Ishikawa (cell line): Measurements from ENCODE around the gene RACGAP1.

Experiments
- CEBPB ChIP-seq: IDR thresholded peaks from 2 replicates; pipeline ENCODE4 v1.6.1; 2012
- CREB1 ChIP-seq: IDR thresholded peaks from 2 replicates; pipeline ENCODE4 v1.6.1; 2012; ENCODE audit warnings: low read depth
- EGR1 ChIP-seq: IDR thresholded peaks from 2 replicates; pipeline ENCODE4 v1.6.1; 2012
- EP300 ChIP-seq: IDR thresholded peaks from 2 replicates; pipeline ENCODE4 v1.6.1; 2012; ENCODE audit warnings: borderline replicate concordance
- FOXM1 ChIP-seq: IDR thresholded peaks from 2 replicates; pipeline ENCODE4 v1.6.1; 2012; ENCODE audit warnings: low read depth, borderline replicate concordance
- NFIC ChIP-seq: IDR thresholded peaks from 2 replicates; pipeline ENCODE4 v1.6.1; 2012
- RAD21 ChIP-seq: IDR thresholded peaks from 2 replicates; pipeline ENCODE4 v1.6.1; 2012; ENCODE audit warnings: low read depth
- TAF1 ChIP-seq: IDR thresholded peaks from 2 replicates; pipeline ENCODE4 v1.6.1; 2012; ENCODE audit warnings: low read depth, mild to moderate bottlenecking
- TCF12 ChIP-seq: IDR thresholded peaks from 2 replicates; pipeline ENCODE4 v1.6.1; 2012; ENCODE audit warnings: low read depth
- TEAD4 ChIP-seq: IDR thresholded peaks from 2 replicates; pipeline ENCODE4 v1.6.1; 2012
- YY1 ChIP-seq: IDR thresholded peaks from 2 replicates; pipeline ENCODE4 v1.6.1; 2012; ENCODE audit warnings: low read depth
- ZBTB7A ChIP-seq: IDR thresholded peaks from 2 replicates; pipeline ENCODE4 v1.6.1; 2012; ENCODE audit warnings: low read depth
- TF ChIP-seq, protein P1 (sequence below): IDR thresholded peaks from 2 replicates; pipeline ENCODE4 v1.6.1; 2012
- TF ChIP-seq, protein P2 (sequence below): IDR thresholded peaks from 2 replicates; pipeline ENCODE4 v1.6.1; 2012; ENCODE audit warnings: low read depth, mild to moderate bottlenecking
- TF ChIP-seq, protein P3 (sequence below): IDR thresholded peaks from 2 replicates; pipeline ENCODE4 v1.6.1; 2012

The RACGAP1 gene

DNA sequence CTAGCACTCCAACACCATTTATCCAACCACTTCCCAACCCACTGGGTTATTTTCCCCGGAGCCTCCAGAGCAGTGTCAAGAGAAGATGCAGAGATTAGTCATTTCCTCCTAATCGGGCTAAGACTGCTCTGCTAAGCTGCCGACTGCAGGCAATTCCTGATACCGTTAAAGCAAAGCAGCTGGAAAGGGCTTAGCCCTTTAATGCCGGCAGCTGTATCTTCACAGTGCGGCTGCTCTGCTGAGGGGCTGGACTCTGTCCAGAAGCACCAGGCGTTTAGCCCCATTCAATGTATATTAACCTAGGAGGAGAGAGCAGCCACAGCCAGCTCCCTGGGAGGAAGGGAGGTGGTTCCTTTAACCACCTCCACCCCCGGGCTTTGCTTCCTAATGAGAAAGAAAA lies 41.4 kb downstream of the RACGAP1 start:
- TF ChIP-seq, protein P1, sequence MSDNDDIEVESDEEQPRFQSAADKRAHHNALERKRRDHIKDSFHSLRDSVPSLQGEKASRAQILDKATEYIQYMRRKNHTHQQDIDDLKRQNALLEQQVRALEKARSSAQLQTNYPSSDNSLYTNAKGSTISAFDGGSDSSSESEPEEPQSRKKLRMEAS = no peak
- TF ChIP-seq, protein P2, sequence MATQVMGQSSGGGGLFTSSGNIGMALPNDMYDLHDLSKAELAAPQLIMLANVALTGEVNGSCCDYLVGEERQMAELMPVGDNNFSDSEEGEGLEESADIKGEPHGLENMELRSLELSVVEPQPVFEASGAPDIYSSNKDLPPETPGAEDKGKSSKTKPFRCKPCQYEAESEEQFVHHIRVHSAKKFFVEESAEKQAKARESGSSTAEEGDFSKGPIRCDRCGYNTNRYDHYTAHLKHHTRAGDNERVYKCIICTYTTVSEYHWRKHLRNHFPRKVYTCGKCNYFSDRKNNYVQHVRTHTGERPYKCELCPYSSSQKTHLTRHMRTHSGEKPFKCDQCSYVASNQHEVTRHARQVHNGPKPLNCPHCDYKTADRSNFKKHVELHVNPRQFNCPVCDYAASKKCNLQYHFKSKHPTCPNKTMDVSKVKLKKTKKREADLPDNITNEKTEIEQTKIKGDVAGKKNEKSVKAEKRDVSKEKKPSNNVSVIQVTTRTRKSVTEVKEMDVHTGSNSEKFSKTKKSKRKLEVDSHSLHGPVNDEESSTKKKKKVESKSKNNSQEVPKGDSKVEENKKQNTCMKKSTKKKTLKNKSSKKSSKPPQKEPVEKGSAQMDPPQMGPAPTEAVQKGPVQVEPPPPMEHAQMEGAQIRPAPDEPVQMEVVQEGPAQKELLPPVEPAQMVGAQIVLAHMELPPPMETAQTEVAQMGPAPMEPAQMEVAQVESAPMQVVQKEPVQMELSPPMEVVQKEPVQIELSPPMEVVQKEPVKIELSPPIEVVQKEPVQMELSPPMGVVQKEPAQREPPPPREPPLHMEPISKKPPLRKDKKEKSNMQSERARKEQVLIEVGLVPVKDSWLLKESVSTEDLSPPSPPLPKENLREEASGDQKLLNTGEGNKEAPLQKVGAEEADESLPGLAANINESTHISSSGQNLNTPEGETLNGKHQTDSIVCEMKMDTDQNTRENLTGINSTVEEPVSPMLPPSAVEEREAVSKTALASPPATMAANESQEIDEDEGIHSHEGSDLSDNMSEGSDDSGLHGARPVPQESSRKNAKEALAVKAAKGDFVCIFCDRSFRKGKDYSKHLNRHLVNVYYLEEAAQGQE = no peak
- TF ChIP-seq RAD21 (no peak), TAF1 (no peak), FOXM1 (no peak), TCF12 (no peak), TEAD4 (no peak), YY1 (no peak)
- TF ChIP-seq, protein P3, sequence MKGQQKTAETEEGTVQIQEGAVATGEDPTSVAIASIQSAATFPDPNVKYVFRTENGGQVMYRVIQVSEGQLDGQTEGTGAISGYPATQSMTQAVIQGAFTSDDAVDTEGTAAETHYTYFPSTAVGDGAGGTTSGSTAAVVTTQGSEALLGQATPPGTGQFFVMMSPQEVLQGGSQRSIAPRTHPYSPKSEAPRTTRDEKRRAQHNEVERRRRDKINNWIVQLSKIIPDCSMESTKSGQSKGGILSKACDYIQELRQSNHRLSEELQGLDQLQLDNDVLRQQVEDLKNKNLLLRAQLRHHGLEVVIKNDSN = no peak

DNA sequence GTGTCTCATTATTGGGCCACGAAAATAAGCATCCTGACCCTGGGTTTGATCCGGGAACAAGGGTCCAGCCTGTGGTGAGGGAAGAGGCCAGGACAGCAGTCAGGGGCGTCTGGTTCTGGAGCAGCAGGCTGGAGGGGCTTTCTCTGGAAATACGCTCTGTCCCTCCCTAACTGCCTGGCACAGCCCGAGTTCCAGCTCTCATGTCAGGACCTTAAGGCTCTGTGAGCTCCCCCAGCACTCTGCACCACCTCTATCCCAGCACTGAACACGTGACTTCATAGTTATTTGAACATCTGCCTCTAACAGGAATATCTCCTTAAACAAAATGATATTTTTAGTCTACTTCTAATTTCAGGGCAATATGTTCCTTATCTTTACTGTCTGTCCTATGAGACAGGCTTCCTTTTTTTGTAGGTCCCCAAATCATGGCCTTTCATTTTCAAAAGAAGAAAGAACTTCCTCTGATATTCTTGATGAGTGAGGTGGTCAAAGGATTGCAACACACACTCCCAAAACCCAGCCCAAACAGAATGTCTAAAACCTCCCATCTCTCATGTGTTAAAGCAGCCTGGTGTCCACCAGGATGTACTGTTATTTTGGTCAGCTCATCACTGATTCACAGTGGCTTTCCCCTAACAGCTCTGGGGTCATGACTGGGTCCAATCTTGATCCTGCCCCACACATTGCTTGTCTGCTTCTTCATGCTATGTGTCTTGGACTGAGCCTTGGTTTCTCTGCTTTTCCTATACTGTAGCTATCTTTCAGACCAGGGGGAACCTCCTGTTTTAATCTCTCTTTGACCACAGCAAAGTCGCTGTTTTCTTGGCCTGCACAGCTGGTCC lies 42.8 kb downstream of the RACGAP1 start:
- TF ChIP-seq TEAD4 (no peak), EGR1 (no peak), CEBPB (no peak), EP300 (no peak), TAF1 (no peak), YY1 (no peak), TCF12 (no peak), RAD21 (no peak), NFIC (no peak), FOXM1 (no peak), CREB1 (no peak), ZBTB7A (no peak)
- TF ChIP-seq, protein P1 = no peak
- TF ChIP-seq, protein P2 = no peak
- TF ChIP-seq, protein P3 = no peak

DNA sequence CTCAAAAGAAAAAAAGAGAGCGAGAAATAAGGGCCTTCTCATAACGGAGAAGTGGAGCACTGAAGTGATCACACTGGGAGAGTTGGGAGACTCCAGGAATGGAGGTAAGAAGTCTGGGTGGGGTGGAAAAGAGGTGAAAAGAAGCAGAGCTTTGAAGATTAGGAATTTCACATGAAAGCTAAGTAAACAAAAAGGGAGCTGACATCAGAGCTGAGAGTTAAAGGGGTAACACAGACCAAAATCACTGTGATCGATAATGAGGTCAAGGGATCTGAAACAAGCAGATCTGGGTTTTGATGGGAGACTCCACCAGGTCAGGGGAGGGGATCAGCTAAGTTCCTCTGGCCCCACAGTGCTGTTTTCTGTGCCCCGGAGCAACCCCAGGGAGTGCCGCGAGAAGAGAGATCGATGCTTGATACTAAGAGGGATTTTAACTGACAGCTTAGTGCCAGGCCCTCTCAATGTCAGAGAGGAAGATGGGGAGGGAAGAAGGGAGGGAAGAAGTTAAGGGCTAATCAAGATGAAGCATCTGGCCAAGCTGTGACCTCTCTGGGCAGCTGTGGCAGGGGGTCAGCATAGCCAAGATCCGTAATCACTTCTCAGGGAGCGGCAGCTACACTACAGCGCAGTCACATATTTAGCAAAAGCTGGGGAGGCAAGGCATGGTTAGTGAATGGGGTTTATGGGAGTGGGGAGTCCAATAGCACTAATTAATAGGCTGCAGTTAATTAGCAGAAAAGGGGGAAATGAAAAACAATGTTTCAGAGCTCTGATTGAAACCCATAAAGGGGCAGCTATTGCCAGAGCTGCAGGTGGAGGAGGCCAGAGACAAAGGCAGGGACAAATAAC lies 44.6 kb downstream of the RACGAP1 start:
- TF ChIP-seq, protein P2 = no peak
- TF ChIP-seq FOXM1 (no peak), YY1 (no peak), CEBPB (no peak), TAF1 (no peak)
- TF ChIP-seq, protein P3 = no peak
- TF ChIP-seq, protein P1 = no peak
